ENCODE data around the gene CHST3. TPM values are rescaled to one million over a fixed set of nuclear protein-coding genes. Genes with fewer than 3 reads are reported as not detected.

Gene CHST3
- total and polyA plus RNA-seq, 10 of the 15 experiments (the other 5 are each of a cell fraction or from before 2014, with no cell fraction given) = 0.03 to 0.50 (median 0.05) TPM; not detected in 2

DNA sequence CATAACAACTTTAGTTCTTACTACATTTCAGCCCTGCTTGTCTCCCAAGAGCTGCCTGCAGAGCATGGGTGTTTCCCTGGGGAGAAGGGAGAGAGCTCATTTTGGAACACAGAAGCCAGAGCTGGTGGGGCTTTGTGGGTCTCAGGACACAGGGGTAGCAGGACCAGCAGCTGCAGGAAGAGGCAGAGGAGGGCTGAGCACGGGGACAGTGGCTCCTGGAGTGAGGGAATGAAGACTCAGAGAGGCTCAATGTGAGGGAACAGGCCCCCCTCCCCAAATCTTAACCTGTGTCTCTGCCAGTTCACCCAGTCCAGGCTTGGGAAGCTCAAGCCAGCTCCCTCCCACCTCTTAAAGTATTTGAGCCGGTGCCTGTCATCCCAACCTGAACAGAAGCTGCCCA lies 50.0 kb downstream of the CHST3 start:
- Histone ChIP-seq H3K4me3 (no peak overlapping the region), H4K20me1 (ENCODE audit: control insufficient read depth, insufficient read depth) (no peaks in the 10 kb centered on the region; the same call in 1 of the 2 replicates), H3K4me2 (ENCODE audit: control insufficient read depth, insufficient read depth) (no peak overlapping the region), H3K9me3 (replicated peaks; ENCODE audit: control insufficient read depth, insufficient read depth, low read length) (no peaks in the 10 kb centered on the region), H2AFZ (ENCODE audit: control insufficient read depth, low read depth, low read length) (no peak overlapping the region), H3K4me1 (ENCODE audit: control insufficient read depth, insufficient read depth, low read length) (no peaks in the 10 kb centered on the region), H3K9ac (ENCODE audit: control insufficient read depth, insufficient read depth, low read length) (no peak overlapping the region), H3K79me2 (ENCODE audit: control insufficient read depth, insufficient read depth, low read length) (no peaks in the 10 kb centered on the region), H3K27ac (ENCODE audit: control insufficient read depth, insufficient read depth) (no peak overlapping the region), H3K36me3 (ENCODE audit: control insufficient read depth in 2 of 2, insufficient read depth in 2 of 2, low read length in 1 of 2) (no peaks in the 10 kb centered on the region), H3K27me3 (replicated peaks in 1 of 2; ENCODE audit: control insufficient read depth in 2 of 2, insufficient read depth in 2 of 2, low read length in 1 of 2) (no peaks in the 10 kb centered on the region)
- POLR2A ChIA-PET = no interaction called here
- RAD21 ChIA-PET (ENCODE audit: unreplicated experiment) = no interaction called here
- SMC1A ChIA-PET (ENCODE audit: uncharacterized antibody, unreplicated experiment) = no interaction called here
- CTCF ChIA-PET = interaction anchor here (0.7 to 1.2 kb wide), 2 partner anchors 29 to 117 kb away, joined by 3 to 4 read pairs; no protein-coding TSS in a partner anchor
- FAIRE-seq = no peak
- intact Hi-C loops (cut with micrococcal nuclease; ENCODE audit: unreplicated experiment) (no loop called here), in situ Hi-C loops (cut with MboI) (no loop called here)
- TF ChIP-seq POLR2AphosphoS2 (IDR thresholded peaks at IDR 0.05; ENCODE audit: low read depth, low read length) = no peak
- no peak for TF ChIP-seq PAX5 (IDR thresholded peaks at IDR 0.05; ENCODE audit: borderline replicate concordance, low read depth, low read length)
- TF ChIP-seq TBL1XR1 (IDR thresholded peaks at IDR 0.05; ENCODE audit: low read depth, low read length) = no peak
- no peak for TF ChIP-seq ASH2L (IDR thresholded peaks at IDR 0.05; ENCODE audit: borderline replicate concordance, low read depth)
- no peak for ATAC-seq
- no peak for DNase-seq (ENCODE audit: low read depth, low spot score)
- 18% methylated on average over 2 of the region's 2 CpGs for WGBS (ENCODE audit: insufficient coverage, insufficient replicate concordance, low lambda C conversion rate, missing lambda C conversion rate)
- no TSS peak for BruUV-seq (replicated peaks)

DNA sequence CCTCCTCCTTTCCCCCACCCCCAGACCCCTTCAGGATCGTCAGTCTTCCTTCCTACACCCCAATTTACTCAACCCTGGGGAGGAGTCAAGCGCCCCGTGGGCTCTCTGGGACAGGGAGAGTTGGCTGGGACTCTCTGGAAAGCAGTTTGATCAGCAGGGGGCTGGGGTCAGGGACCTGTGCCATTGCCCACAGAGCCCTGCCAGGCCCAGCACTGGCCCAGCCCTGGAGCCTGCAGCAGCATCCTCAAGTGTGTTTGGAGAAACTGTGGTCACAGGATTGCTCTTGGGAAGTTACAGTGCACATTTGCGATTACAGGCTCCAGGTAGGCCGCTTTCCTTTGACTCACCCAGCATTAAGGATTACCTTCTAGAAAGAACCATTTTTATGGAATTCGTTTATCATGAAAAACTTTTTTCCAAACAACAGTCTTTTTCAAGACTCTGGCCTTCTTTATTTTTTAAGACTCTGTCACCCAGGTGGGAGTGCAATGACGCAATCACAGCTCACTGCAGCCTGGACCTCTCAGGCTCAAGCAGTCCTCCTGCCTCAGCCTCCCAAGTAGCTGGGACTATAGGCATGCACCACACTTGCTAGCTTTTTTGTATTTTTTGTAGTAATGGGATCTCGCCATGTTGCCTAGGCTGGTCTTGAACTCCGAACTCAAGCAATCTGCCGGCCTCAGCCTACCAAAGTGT lies 50.7 kb downstream of the CHST3 start:
- ATAC-seq = no peak

More for the DNA sequence above, 50.7 kb downstream of the CHST3 start:
- Histone ChIP-seq H3K9me3 (replicated peaks; ENCODE audit: control insufficient read depth, insufficient read depth, low read length) (no peaks in the 10 kb centered on the region), H3K27ac (ENCODE audit: control insufficient read depth, insufficient read depth) (no peak overlapping the region), H3K27me3 (replicated peaks in 1 of 2; ENCODE audit: control insufficient read depth in 2 of 2, insufficient read depth in 2 of 2, low read length in 1 of 2) (no peaks in the 10 kb centered on the region), H3K4me2 (ENCODE audit: control insufficient read depth, insufficient read depth) (no peak overlapping the region), H3K4me3 (no peak overlapping the region), H2AFZ (ENCODE audit: control insufficient read depth, low read depth, low read length) (no peak overlapping the region), H3K4me1 (ENCODE audit: control insufficient read depth, insufficient read depth, low read length) (no peaks in the 10 kb centered on the region), H3K9ac (ENCODE audit: control insufficient read depth, insufficient read depth, low read length) (no peak overlapping the region), H3K36me3 (ENCODE audit: control insufficient read depth in 2 of 2, insufficient read depth in 2 of 2, low read length in 1 of 2) (no peaks in the 10 kb centered on the region), H4K20me1 (ENCODE audit: control insufficient read depth, insufficient read depth) (no peaks in the 10 kb centered on the region; the same call in 1 of the 2 replicates), H3K79me2 (ENCODE audit: control insufficient read depth, insufficient read depth, low read length) (no peaks in the 10 kb centered on the region)
- FAIRE-seq (no peak), DNase-seq (ENCODE audit: low read depth, low spot score) (no peak)
- TF ChIP-seq MTA3 (IDR thresholded peaks at IDR 0.05; ENCODE audit: borderline replicate concordance, low read length) (no peak), MEF2A (IDR thresholded peaks at IDR 0.05; ENCODE audit: insufficient read depth, low read depth, low read length) (no peak), RB1 (IDR thresholded peaks at IDR 0.05; ENCODE audit: borderline replicate concordance) (no peak), NFYB (IDR thresholded peaks at IDR 0.05; ENCODE audit: insufficient read depth, low read depth, low read length) (no peak)
- TF ChIP-seq, protein P1, sequence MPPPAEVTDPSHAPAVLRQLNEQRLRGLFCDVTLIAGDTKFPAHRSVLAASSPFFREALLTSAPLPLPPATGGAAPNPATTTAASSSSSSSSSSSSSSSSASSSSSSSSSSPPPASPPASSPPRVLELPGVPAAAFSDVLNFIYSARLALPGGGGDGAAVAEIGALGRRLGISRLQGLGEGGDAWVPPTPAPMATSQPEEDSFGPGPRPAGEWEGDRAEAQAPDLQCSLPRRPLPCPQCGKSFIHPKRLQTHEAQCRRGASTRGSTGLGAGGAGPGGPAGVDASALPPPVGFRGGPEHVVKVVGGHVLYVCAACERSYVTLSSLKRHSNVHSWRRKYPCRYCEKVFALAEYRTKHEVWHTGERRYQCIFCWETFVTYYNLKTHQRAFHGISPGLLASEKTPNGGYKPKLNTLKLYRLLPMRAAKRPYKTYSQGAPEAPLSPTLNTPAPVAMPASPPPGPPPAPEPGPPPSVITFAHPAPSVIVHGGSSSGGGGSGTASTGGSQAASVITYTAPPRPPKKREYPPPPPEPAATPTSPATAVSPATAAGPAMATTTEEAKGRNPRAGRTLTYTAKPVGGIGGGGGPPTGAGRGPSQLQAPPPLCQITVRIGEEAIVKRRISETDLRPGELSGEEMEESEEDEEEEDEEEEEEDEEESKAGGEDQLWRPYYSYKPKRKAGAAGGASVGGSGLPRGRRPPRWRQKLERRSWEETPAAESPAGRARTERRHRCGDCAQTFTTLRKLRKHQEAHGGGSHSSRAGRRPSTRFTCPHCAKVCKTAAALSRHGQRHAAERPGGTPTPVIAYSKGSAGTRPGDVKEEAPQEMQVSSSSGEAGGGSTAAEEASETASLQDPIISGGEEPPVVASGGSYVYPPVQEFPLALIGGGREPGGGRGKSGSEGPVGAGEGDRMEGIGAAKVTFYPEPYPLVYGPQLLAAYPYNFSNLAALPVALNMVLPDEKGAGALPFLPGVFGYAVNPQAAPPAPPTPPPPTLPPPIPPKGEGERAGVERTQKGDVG (CRISPR knock-in tag; IDR thresholded peaks at IDR 0.05) = no peak
- intact Hi-C loops (cut with micrococcal nuclease; ENCODE audit: unreplicated experiment) = no loop called here
- in situ Hi-C loops (cut with MboI) = no loop called here
- ChIA-PET POLR2A (no interaction called here), SMC1A (ENCODE audit: uncharacterized antibody, unreplicated experiment) (no interaction called here), RAD21 (ENCODE audit: unreplicated experiment) (no interaction called here), CTCF (interaction anchor here (1.2 kb wide), 1 partner anchor 30 kb away, joined by 4 read pairs; no protein-coding TSS in a partner anchor)
- BruUV-seq (replicated peaks) = no TSS peak
- WGBS (ENCODE audit: insufficient coverage, insufficient replicate concordance, low lambda C conversion rate, missing lambda C conversion rate) = 55% methylated on average over 10 of the region's 10 CpGs

Data from GM12878 (cell line).